Kidney (tissue), 14 donors: ENCODE data around the gene MRGPRD. TPM values are rescaled to one million over a fixed set of nuclear protein-coding genes. Genes with fewer than 3 reads are reported as not detected.

Source experiments
- DNase-seq, 5 donors: peaks; one replicate each; pipeline ENCODE4 v3.0.0-alpha.2; 2013 to 2020
- FAIRE-seq: peaks from 2 replicates; lab custom pipeline; 2012; peaks lifted over from hg19 to GRCh38; lab: Jason Lieb, UNC
- H3K27ac ChIP-seq, 2 donors: one replicate each; pipeline ENCODE4 v1.7.0; 2013; ENCODE audit warnings: low read depth in 2 of 2, low read length in 2 of 2, inconsistent platforms in 1 of 2
- H3K27me3 ChIP-seq: one replicate; pipeline ENCODE4 v1.7.1; 2013; ENCODE audit warnings: low read length, inconsistent platforms; ENCODE audit not compliant: control insufficient read depth, insufficient read depth
- H3K36me3 ChIP-seq, 3 donors: one replicate each; pipeline versions ENCODE4 v1.7.0 to v1.7.1; 2013; ENCODE audit warnings: low read length in 3 of 3, control low read depth in 1 of 3, inconsistent platforms in 1 of 3; ENCODE audit not compliant: insufficient read depth in 3 of 3, control insufficient read depth in 2 of 3
- H3K4me1 ChIP-seq, 3 donors: one replicate each; pipeline versions ENCODE4 v1.7.0 to v1.7.1; 2013; ENCODE audit warnings: low read length in 3 of 3, inconsistent platforms in 1 of 3, low read depth in 1 of 3; ENCODE audit not compliant: control insufficient read depth in 2 of 3, insufficient read depth in 2 of 3
- H3K4me3 ChIP-seq, 3 donors: one replicate each; pipeline versions ENCODE4 v1.7.0 to v1.8.1; 2013; ENCODE audit warnings: low read length in 3 of 3, control low read depth in 1 of 3, inconsistent platforms in 1 of 3
- H3K9ac ChIP-seq, 3 donors: one replicate each; pipeline versions ENCODE4 v1.7.0 to v1.7.1; 2013; ENCODE audit warnings: low read length in 3 of 3, control low read depth in 1 of 3, inconsistent platforms in 1 of 3
- H3K9me3 ChIP-seq, 3 donors: one replicate each; pipeline versions ENCODE4 v1.7.0 to v1.7.1; 2013; ENCODE audit warnings: low read length in 3 of 3, control low read depth in 1 of 3, inconsistent platforms in 1 of 3; ENCODE audit not compliant: control insufficient read depth in 2 of 3, insufficient read depth in 1 of 3
- CTCF ChIP-seq: IDR thresholded peaks from 3 replicates; pipeline ENCODE4 v1.5.1; 2012; ENCODE audit warnings: mild to moderate bottlenecking, moderate library complexity, borderline replicate concordance; ENCODE audit not compliant: insufficient read depth; ENCODE audit errors: extremely low read depth
- intact Hi-C: fragments of 100-400 bp; cut with DNase I; formaldehyde crosslinking; loops from one replicate; pipeline ENCODE4 v1.11.1; 2022
- polyA plus RNA-seq: library from polyadenylated mRNA; stranded (reverse); fragments of 350-450 nt; fragmentation: Illumina TruSeq; extraction: RNeasy Lipid Tissue Mini Kit (QIAGEN cat#74804); gene quantifications from one replicate; pipeline ENCODE4 v1.2.3, GENCODE V29; 2014; ENCODE audit warnings: low read depth, low replicate concordance; ENCODE audit not compliant: insufficient read depth
- total RNA-seq: library from RNA; stranded (reverse); fragmentation: NEBNext Ultra II Directional; extraction: Animal tissue kit (Norgen Biotek cat#: 25700); gene quantifications from one replicate; pipeline ENCODE4 v1.2.1, GENCODE V29; 2021
- donor health status: control.
- donor health status: control.
- donor health status: control.
- donor health status: control.
- donor health status: control.
- donor health status: DM: yes; HTN: yes; CAD: no.
- donor health status: Normal renal cell carcinoma (clear cell type).

Gene MRGPRD
- total and polyA plus RNA-seq, 2 donors from 2014 or later: not detected

- DNase-seq: peak in 1 of 5 donors; percentile 53
Measured at GRCh38 chr11:68938088-68938487, 42.7 kb downstream of the MRGPRD start.

GRCh38 chr11:68936676-68937620 is 43.8 kb downstream of the MRGPRD start:
- DNase-seq (peak in 1 of 5 donors; percentile 63), FAIRE-seq (no peak)
- Histone ChIP-seq H3K9me3 (no peaks in the 10 kb centered on the region), H3K27me3 (no peaks in the 10 kb centered on the region), H3K4me1 (no peaks in the 10 kb centered on the region), H3K36me3 (peaks cover 0 to 24% (median 16%) of the 10 kb centered on the region in 3 donors), H3K27ac (no peak overlapping the region), H3K4me3 (no peak overlapping the region), H3K9ac (no peak overlapping the region)
- intact Hi-C loops: no loop called here
- TF ChIP-seq CTCF: no peak

More at GRCh38 chr11:68938088-68938487, 42.7 kb downstream of the MRGPRD start:
- no peak for TF ChIP-seq CTCF
- Histone ChIP-seq H3K4me1 (no peaks in the 10 kb centered on the region), H3K27ac (no peak overlapping the region), H3K27me3 (no peaks in the 10 kb centered on the region), H3K4me3 (no peak overlapping the region), H3K36me3 (peaks cover 0 to 22% (median 16%) of the 10 kb centered on the region in 3 donors), H3K9me3 (no peaks in the 10 kb centered on the region), H3K9ac (no peak overlapping the region)
- intact Hi-C loops: no loop called here
- no peak for FAIRE-seq

- DNase-seq: peak in 1 of 5 donors; percentile 47
- Histone ChIP-seq H3K9me3 (no peaks in the 10 kb centered on the region), H3K4me1 (no peaks in the 10 kb centered on the region), H3K9ac (no peak overlapping the region), H3K27ac (no peak overlapping the region), H3K4me3 (no peak overlapping the region), H3K27me3 (no peaks in the 10 kb centered on the region), H3K36me3 (peaks cover 0 to 24% (median 16%) of the 10 kb centered on the region in 3 donors)
- FAIRE-seq: no peak
- TF ChIP-seq CTCF: no peak
- intact Hi-C loops: no loop called here
Measured at GRCh38 chr11:68936358-68936636, 44.5 kb downstream of the MRGPRD start.
